ENCODE results near the gene CA5A. TPM values are rescaled to one million over a fixed set of nuclear protein-coding genes. Genes with fewer than 3 reads are reported as not detected.

CA5A gene
- total and polyA plus RNA-seq, 2 of the 13 experiments (the other 11 are each of a cell fraction or from before 2014, with no cell fraction given): 66.8 to 106 TPM

DNA sequence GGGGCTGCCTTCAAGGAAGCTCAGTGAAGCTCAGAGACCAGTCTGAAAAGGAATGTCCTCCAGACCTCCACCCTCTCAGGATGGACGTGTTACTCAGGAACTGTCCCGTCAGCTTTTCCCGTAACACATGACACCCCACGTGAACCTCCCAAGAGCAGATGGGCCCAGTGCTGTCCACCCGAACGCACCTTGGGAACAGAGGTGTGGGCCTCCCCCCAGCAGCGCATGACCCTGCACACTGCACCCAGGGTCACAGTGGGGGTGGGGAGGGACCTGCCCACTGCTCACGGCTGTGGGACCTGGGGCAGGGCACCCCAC lies 88.9 kb downstream of the CA5A start (continued):
- TF ChIP-seq CBX2 (IDR thresholded peaks at IDR 0.05; ENCODE audit: low read depth, low read length): no peak
- no peak for TF ChIP-seq CBX2 (CRISPR knock-in tag; IDR thresholded peaks at IDR 0.05; ENCODE audit: low read depth)
- no peak for TF ChIP-seq SP5 (CRISPR knock-in tag; IDR thresholded peaks at IDR 0.05; ENCODE audit: borderline replicate concordance, low read depth)
- no peak for TF ChIP-seq ZMYM4 (CRISPR knock-in tag; IDR thresholded peaks at IDR 0.05)
- TF ChIP-seq ZNF230 (CRISPR knock-in tag; IDR thresholded peaks at IDR 0.05): no peak
- no peak for TF ChIP-seq ZNF510 (CRISPR knock-in tag; IDR thresholded peaks at IDR 0.05; ENCODE audit: low read depth)
- TF ChIP-seq ZNF224 (CRISPR knock-in tag; IDR thresholded peaks at IDR 0.05): no peak
- no peak for TF ChIP-seq FOSL2 (CRISPR knock-in tag; IDR thresholded peaks at IDR 0.05)
- peak; percentile 54; the same call in 1 of the 2 replicates for TF ChIP-seq ZNF672 (CRISPR knock-in tag; IDR thresholded peaks at IDR 0.05)
- TF ChIP-seq ERF (CRISPR knock-in tag; IDR thresholded peaks at IDR 0.05): no peak
- no peak for TF ChIP-seq SNRNP70 (IDR thresholded peaks at IDR 0.05; ENCODE audit: low read depth, low read length)
- TF ChIP-seq KDM2A (CRISPR knock-in tag; IDR thresholded peaks at IDR 0.05; ENCODE audit: borderline replicate concordance, low read depth): 0 out of 2 replicates have a peak, but pooled peaks have one; percentile 23
- no peak for TF ChIP-seq LCORL (IDR thresholded peaks at IDR 0.05)
- TF ChIP-seq LCORL (CRISPR knock-in tag; IDR thresholded peaks at IDR 0.05): no peak
- TF ChIP-seq ZNF878 (CRISPR knock-in tag; IDR thresholded peaks at IDR 0.05): no peak
- TF ChIP-seq, protein P1, sequence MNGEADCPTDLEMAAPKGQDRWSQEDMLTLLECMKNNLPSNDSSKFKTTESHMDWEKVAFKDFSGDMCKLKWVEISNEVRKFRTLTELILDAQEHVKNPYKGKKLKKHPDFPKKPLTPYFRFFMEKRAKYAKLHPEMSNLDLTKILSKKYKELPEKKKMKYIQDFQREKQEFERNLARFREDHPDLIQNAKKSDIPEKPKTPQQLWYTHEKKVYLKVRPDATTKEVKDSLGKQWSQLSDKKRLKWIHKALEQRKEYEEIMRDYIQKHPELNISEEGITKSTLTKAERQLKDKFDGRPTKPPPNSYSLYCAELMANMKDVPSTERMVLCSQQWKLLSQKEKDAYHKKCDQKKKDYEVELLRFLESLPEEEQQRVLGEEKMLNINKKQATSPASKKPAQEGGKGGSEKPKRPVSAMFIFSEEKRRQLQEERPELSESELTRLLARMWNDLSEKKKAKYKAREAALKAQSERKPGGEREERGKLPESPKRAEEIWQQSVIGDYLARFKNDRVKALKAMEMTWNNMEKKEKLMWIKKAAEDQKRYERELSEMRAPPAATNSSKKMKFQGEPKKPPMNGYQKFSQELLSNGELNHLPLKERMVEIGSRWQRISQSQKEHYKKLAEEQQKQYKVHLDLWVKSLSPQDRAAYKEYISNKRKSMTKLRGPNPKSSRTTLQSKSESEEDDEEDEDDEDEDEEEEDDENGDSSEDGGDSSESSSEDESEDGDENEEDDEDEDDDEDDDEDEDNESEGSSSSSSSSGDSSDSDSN (CRISPR knock-in tag; IDR thresholded peaks at IDR 0.05): no peak
- TF ChIP-seq ZNF552 (CRISPR knock-in tag; IDR thresholded peaks at IDR 0.05; ENCODE audit: borderline replicate concordance): 0 out of 2 replicates have a peak, but pooled peaks have one; percentile 53
- TF ChIP-seq CTCF (CRISPR knock-in tag; IDR thresholded peaks at IDR 0.05): no peak
- TF ChIP-seq, protein P2, sequence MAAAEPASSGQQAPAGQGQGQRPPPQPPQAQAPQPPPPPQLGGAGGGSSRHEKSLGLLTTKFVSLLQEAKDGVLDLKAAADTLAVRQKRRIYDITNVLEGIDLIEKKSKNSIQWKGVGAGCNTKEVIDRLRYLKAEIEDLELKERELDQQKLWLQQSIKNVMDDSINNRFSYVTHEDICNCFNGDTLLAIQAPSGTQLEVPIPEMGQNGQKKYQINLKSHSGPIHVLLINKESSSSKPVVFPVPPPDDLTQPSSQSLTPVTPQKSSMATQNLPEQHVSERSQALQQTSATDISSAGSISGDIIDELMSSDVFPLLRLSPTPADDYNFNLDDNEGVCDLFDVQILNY (CRISPR knock-in tag; conservative IDR thresholded peaks at IDR 0.05): no peak
- TF ChIP-seq DZIP1 (CRISPR knock-in tag; IDR thresholded peaks at IDR 0.05): no peak
- no peak for TF ChIP-seq ZNF33A (CRISPR knock-in tag; IDR thresholded peaks at IDR 0.05; ENCODE audit: borderline replicate concordance)
- no peak for TF ChIP-seq ZNF615 (CRISPR knock-in tag; IDR thresholded peaks at IDR 0.05; ENCODE audit: borderline replicate concordance)
- TF ChIP-seq, protein P3, sequence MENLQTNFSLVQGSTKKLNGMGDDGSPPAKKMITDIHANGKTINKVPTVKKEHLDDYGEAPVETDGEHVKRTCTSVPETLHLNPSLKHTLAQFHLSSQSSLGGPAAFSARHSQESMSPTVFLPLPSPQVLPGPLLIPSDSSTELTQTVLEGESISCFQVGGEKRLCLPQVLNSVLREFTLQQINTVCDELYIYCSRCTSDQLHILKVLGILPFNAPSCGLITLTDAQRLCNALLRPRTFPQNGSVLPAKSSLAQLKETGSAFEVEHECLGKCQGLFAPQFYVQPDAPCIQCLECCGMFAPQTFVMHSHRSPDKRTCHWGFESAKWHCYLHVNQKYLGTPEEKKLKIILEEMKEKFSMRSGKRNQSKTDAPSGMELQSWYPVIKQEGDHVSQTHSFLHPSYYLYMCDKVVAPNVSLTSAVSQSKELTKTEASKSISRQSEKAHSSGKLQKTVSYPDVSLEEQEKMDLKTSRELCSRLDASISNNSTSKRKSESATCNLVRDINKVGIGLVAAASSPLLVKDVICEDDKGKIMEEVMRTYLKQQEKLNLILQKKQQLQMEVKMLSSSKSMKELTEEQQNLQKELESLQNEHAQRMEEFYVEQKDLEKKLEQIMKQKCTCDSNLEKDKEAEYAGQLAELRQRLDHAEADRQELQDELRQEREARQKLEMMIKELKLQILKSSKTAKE (CRISPR knock-in tag; IDR thresholded peaks at IDR 0.05; ENCODE audit: borderline replicate concordance): no peak
